Measurements from ENCODE around the gene OVCA2. TPM values are rescaled to one million over a fixed set of nuclear protein-coding genes. Genes with fewer than 3 reads are reported as not detected.
A peak's percentile ranks its signal among the peaks of the same experiment; 100 is the strongest.

The OVCA2 gene
- total RNA-seq, 2 donors from 2014 or later: 28.4 to 35.2 TPM

DNA sequence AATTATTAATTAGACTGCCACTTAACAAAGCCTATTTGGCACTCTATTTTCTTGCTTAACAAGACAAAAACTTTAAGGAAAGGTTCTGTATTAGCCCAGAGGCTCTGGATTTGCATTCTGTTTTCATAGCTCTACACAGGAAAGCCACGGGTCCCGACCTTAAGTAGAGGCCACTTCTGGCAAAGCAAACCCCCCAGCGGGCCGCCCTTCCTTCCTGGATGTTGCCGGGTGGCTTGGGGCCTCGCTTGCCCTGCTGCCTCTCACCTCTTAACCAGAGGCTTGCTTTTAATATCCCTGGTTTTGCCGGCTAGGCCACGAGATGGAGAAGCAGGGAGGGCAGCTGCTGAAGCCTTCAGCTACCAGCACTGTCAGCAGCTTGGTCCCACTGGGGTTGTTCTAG lies 21.1 kb upstream of the OVCA2 start:
- H3K36me3 Mint-ChIP-seq (ENCODE audit: low read depth): no peaks in the 10 kb centered on the region
- DNase-seq: no peak
- ATAC-seq: no peak
- H3K27me3 Mint-ChIP-seq: peaks cover 17% of the 10 kb centered on the region
- H3K4me3 Mint-ChIP-seq: no peak overlapping the region
- H3K9me3 ChIP-seq (ENCODE audit: control insufficient read depth, low read length, poor library complexity, severe bottlenecking): no peaks in the 10 kb centered on the region
- no peak overlapping the region for H3K27ac Mint-ChIP-seq
- H3K4me1 Mint-ChIP-seq: peaks cover 18% of the 10 kb centered on the region

DNA sequence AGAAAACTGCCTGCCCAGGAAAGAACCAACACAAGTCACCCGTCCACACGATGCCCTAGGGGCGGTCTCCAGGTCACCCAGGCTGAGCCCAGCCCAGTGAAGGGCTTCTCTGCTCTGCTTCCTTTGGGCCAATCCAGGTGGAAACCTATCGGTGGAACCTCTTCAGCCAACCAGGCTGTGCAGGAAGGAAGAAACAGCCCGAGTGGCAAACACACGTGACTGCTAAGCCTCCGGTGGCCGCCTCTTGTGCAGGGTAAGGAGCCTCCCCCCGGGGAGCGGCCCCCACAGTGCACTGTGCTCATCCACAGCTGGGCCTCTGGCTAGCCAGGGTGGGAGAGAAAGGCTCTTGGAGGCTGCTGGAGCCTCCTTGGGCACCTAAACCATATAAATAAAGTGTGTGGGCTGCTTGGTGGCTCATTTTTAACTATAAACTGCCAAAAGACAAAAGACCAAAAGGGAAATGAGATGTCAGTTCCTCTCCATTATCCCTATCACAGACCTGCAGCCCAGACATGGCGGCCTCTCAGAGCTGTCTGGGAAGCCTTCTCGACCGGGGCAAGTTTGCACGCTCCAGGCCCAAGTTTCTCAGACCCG lies 19.1 kb upstream of the OVCA2 start:
- H3K36me3 Mint-ChIP-seq (ENCODE audit: low read depth): no peaks in the 10 kb centered on the region
- DNase-seq (no peak), ATAC-seq (no peak)
- H3K27me3 Mint-ChIP-seq: peaks cover 22% of the 10 kb centered on the region
- H3K4me1 Mint-ChIP-seq: peaks cover 24% of the 10 kb centered on the region
- peak overlapping the region; percentile 66 for H3K4me3 Mint-ChIP-seq
- no peak overlapping the region for H3K27ac Mint-ChIP-seq
- no peaks in the 10 kb centered on the region for H3K9me3 ChIP-seq (ENCODE audit: control insufficient read depth, low read length, poor library complexity, severe bottlenecking)

DNA sequence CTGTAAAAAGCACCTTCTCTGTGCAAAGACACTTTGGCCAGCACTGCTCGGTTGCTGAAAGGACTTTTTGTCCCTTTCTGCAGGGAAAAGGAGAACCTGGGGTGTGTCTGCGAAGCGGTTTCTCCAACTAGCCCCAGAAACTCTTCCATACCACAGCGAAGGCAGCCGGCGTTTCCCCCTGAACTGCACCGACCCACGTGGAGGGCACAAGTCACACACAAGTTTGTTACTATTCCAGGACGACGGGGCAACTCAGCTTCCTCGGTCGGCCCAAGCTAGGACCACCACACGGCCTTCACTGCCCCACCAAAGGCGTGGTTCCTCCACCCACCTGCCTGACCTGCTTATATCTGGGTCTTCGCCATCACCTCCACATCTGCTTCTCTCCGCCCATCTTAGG lies 18.6 kb upstream of the OVCA2 start:
- peaks cover 18% of the 10 kb centered on the region for H3K27me3 Mint-ChIP-seq
- H3K4me1 Mint-ChIP-seq: peaks cover 22% of the 10 kb centered on the region
- DNase-seq (no peak), ATAC-seq (no peak)
- peak overlapping the region; percentile 77 for H3K4me3 Mint-ChIP-seq
- H3K9me3 ChIP-seq (ENCODE audit: control insufficient read depth, low read length, poor library complexity, severe bottlenecking): no peaks in the 10 kb centered on the region
- H3K27ac Mint-ChIP-seq: no peak overlapping the region
- no peaks in the 10 kb centered on the region for H3K36me3 Mint-ChIP-seq (ENCODE audit: low read depth)

DNA sequence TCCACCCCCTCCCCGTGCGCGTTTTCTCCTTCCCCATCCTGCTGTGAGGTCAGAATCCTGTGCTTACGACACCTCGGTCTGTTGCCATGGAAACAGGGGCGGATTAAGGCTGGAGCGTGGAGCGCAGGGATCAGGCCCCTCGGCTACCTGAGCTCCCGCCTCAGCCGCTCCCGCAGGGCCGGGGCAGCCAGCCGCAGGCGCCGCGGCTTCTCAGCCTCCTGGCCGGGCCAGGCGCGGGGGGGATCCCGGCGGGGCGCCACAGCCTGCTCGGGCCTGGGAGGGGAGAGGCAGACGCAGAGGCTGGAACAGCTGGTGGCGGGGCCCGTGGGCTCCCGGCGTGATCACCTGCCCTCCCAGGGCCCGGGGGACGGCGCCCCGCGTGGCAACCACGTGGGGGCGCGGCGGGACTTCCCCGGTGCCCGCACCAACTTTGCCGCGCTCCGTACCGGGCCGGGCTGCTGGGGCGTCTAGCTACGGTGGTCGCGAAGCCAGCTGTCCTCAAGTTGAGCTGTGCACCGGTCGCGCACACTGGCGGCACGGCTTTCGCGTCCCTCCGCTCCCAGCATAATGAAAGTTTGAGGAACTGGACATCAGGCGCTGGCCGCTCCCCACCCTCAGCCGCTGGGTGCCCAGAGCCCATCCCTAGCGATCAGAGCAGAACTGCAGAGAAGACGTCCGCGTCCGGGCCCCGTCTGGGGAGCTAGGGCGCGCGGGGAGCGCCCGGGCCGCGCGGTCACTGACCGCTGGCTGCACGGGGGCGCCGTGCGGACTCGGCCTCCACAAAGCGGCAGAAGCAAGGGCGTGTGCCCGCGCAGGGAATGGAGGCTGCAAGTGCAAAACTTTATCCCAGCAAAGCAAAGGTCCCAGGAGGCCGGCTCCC lies 17.9 kb upstream of the OVCA2 start:
- Mint-ChIP-seq H3K4me1 (peaks cover 18% of the 10 kb centered on the region), H3K4me3 (peak overlapping the region; percentile 83), H3K27me3 (peaks cover 19% of the 10 kb centered on the region), H3K36me3 (ENCODE audit: low read depth) (no peaks in the 10 kb centered on the region), H3K27ac (no peak overlapping the region)
- peak; percentile 49 for ATAC-seq
- no peaks in the 10 kb centered on the region for H3K9me3 ChIP-seq (ENCODE audit: control insufficient read depth, low read length, poor library complexity, severe bottlenecking)
- DNase-seq: peak; percentile 33 to 42 (median 33)

DNA sequence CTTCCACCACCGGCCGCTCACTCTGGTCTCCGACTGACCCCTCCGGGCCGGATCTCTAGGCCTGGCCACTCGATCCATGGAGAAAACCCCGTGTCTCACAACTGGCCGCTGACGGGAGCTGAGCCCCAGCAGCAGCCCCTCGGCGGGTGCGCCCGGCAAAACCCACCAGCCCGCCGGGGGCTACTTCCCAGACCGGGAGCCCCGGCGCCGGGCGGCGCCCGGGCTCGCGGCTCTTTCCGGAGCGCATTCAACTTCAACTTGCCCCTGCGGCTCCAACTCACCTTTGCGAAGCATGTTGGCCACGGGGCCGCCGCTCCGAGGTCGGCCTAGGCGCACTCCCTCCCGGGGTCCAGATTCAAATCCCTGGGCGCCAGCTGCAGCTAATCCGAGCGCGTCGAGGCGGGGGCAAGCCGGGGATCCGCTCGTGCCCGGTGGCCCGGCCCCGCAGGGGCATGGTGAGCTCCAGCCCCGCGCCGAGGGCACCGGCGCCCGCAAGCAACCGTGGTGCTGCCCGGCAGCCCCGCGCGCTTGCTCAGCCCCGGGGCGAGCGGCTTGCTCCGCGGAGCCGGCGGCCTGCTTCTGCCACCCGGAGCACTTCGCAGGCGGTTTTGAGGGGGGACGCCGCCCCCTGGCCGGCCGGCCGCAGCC lies 17.1 kb upstream of the OVCA2 start:
- no peaks in the 10 kb centered on the region for H3K9me3 ChIP-seq (ENCODE audit: control insufficient read depth, low read length, poor library complexity, severe bottlenecking)
- no peak for DNase-seq
- Mint-ChIP-seq H3K4me3 (peak overlapping the region; percentile 87), H3K27me3 (peaks cover 14% of the 10 kb centered on the region), H3K27ac (no peak overlapping the region), H3K4me1 (peaks cover 12% of the 10 kb centered on the region), H3K36me3 (ENCODE audit: low read depth) (no peaks in the 10 kb centered on the region)
- ATAC-seq: peak; percentile 17

DNA sequence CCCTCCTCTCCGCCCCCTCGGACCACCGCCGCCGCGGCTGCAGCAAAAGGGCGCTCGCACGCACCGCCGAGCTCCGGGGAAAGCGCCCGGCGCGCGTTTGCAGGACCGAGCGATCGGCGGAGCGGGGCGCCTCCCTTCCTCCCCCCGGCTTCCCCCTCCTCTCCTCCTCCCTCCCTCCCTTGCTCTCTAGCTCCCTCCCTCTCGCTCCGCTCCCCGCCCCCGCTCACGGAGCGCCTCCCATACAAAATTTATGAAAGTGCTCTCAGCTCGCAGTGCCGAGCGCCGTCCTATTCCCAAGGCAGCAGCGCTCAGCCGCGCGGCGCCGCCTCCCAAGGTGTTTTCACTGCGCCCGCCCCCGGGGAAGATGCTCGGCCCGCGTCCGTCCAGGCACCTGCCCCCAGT lies 16.6 kb upstream of the OVCA2 start, which contains the start of gene RTN4RL1:
TSS of gene RTN4RL1 (minus strand) at position 115 of the 402 bp plus-strand sequence. CDS start 469 bp downstream, outside the sequence.
- ATAC-seq (peak; percentile 62), DNase-seq (peak; percentile 65 to 74 (median 69))
- Mint-ChIP-seq H3K4me1 (peaks cover 14% of the 10 kb centered on the region), H3K36me3 (ENCODE audit: low read depth) (no peaks in the 10 kb centered on the region), H3K27ac (peak within 1 kb of the TSS; percentile 14), H3K27me3 (peaks cover 14% of the 10 kb centered on the region), H3K4me3 (peak within 1 kb of the TSS; percentile 87)
- no peaks in the 10 kb centered on the region for H3K9me3 ChIP-seq (ENCODE audit: control insufficient read depth, low read length, poor library complexity, severe bottlenecking)

DNA sequence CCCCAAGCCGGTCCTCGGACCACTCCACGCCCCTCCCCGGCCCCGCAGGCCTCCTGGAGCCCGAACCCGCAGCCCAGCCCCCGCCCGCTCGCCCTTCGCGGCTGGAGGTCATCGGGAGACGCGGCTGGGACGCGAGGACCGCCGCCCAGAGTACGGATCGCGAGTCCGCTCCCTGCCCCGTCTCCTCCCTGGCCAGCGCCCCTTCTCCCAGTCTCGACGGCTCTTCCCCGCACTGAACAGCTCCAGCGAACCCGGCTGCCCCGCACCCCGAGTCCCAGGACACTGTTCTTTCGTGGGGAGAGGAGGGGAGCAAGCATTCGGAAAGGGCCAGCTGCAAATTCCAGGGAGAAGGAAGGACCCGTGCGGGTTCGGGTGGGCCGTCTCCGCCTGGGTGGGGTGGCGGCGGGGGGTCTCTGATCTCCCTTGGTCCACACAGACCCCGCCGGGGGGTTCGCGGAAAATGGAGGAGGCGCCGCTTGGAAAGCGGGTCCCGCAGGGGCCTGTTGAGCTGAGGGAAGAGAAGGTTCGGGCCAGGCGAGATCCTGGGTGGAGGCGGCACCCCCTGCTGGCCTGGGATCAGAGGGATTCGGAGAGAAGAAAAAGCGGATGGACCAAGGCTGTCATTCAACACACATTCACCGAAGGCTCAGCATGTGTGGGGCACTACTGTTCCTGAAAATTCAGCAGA lies 16.1 kb upstream of the OVCA2 start:
- Mint-ChIP-seq H3K36me3 (ENCODE audit: low read depth) (no peaks in the 10 kb centered on the region), H3K4me3 (peak overlapping the region; percentile 87), H3K27me3 (peaks cover 14% of the 10 kb centered on the region), H3K4me1 (peaks cover 17% of the 10 kb centered on the region), H3K27ac (peak overlapping the region; percentile 14)
- ATAC-seq: no peak
- H3K9me3 ChIP-seq (ENCODE audit: control insufficient read depth, low read length, poor library complexity, severe bottlenecking): no peaks in the 10 kb centered on the region
- DNase-seq: no peak

DNA sequence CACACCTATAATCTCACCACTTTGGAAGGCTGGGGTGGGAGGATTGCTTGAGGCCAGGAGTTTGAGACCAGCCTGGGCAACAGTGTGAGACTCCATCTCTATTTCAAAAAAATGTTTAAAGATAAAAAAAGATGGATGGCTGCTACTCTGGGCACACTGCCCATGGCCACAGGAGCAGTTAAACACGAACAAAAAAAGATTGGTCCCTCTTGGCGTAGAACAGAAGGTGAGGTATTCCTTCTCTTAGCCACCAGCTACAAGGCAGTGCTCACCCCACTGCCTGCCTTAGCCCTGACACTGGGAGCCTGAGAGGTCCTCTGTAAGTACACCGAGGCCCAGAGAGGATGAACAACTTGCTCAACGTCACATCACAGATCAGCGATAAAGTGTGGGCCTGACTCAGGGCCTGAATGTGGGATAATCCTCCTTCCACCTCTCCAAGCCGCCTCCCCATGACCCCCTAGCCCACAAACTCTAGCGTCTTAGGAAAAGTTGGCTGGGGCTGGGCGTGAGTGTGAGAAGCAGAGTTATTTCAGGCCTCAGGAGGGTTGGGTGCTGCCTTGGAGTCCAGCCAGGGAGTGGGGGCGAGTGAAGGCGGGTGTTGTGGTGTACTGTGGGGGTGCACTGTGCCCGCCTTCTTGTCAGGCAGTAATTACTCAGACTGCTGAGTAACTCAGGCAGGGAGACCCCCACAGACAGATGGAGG lies 14.1 kb upstream of the OVCA2 start:
- Mint-ChIP-seq H3K27me3 (peaks cover 12% of the 10 kb centered on the region), H3K27ac (no peak overlapping the region), H3K4me1 (peaks cover 14% of the 10 kb centered on the region), H3K4me3 (peak overlapping the region; percentile 7), H3K36me3 (ENCODE audit: low read depth) (no peaks in the 10 kb centered on the region)
- DNase-seq: no peak
- no peaks in the 10 kb centered on the region for H3K9me3 ChIP-seq (ENCODE audit: control insufficient read depth, low read length, poor library complexity, severe bottlenecking)
- no peak for ATAC-seq

DNA sequence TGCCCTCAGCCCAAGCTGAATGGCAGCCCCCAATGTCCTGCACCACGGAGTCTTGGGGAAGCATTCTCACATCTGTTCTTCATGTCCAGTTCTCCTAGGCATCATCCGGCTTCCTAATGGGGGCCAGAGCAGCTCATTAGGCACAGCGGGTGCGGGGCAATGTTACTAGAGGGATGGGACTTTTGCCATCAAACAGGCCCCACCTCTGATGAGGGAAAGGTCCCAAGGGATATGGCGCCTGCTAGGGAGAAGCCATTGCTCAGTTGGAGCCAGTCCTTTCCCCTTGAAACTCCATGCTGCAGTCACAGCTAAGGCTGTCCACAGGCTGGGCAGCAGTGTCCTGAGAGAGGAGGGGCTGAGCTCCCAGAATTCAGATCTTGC lies 13.6 kb upstream of the OVCA2 start:
- DNase-seq: no peak
- peaks cover 10% of the 10 kb centered on the region for H3K27me3 Mint-ChIP-seq
- H3K4me1 Mint-ChIP-seq: peaks cover 14% of the 10 kb centered on the region
- no peaks in the 10 kb centered on the region for H3K36me3 Mint-ChIP-seq (ENCODE audit: low read depth)
- no peaks in the 10 kb centered on the region for H3K9me3 ChIP-seq (ENCODE audit: control insufficient read depth, low read length, poor library complexity, severe bottlenecking)
- H3K4me3 Mint-ChIP-seq: no peak overlapping the region
- ATAC-seq: no peak
- no peak overlapping the region for H3K27ac Mint-ChIP-seq

DNA sequence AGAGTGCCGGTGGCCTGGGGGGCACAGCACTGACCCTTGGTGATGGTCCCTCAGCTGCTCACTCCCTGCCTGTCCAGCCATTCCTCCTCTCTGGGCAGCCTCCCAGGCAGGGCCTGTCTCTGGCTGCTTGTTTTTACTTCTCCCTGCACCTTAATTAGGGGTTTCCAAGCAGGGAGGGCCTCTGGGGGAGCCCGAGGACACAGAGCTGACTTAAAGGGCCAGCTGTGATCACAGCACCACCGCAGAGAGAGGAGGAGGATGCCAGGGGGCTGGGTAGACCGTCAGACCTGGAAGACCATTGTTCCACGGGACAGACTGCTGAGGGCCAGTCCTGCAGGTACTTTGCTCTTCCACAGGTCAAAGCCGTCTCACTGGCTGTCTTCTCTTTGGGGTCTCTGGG lies 13.1 kb upstream of the OVCA2 start:
- no peak for ATAC-seq
- Mint-ChIP-seq H3K4me1 (peaks cover 14% of the 10 kb centered on the region), H3K27me3 (peaks cover 10% of the 10 kb centered on the region), H3K36me3 (ENCODE audit: low read depth) (no peaks in the 10 kb centered on the region), H3K27ac (no peak overlapping the region), H3K4me3 (no peak overlapping the region)
- no peaks in the 10 kb centered on the region for H3K9me3 ChIP-seq (ENCODE audit: control insufficient read depth, low read length, poor library complexity, severe bottlenecking)
- no peak for DNase-seq

DNA sequence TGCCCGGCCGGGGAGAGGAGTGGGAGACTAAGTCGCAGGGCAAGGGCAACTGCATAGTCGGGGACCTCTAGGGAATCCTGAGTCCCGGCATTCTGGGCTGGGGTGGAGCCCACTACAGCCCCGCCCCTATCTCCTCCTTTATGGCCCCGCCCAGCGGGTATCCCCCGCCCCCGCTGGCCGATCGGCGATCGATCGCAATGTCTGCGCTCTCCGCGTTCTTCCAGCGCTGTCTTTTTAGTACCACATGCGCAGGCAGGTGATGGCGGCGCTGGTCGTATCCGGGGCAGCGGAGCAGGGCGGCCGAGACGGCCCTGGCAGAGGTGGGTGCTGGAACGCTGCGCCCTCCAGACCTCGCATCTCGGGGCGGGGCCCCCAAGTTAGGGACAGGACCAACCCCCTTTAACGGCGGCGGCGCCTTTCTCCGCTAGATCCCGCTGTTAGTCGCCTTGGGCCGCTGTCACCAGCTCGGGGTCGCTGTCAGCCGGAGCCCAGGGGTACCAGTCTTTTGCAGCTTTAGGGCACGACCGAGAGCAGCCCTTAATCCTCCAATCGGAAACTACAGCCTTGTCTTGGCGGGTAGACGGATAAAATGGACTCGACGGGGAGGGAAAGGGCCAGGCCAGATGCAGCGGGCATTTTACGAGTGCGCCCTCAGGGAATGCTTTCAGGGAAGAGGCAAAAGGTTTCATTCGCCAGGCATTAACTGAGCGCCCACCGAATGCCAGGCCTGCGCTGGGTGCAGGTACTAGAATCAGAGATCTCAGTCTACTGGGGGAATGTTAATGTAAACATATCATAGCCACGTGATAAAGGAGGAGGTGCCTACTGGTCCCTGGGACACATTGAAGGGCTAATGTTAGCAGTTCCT lies 11.7 kb upstream of the OVCA2 start, which contains the start of gene DPH1:
TSS of gene DPH1 (plus strand) at position 243 of the 868 bp plus-strand sequence. CDS start at position 260, 17 bp downstream.
- DNase-seq: peak; percentile 78 to 80 (median 78)
- H3K4me1 Mint-ChIP-seq: peaks cover 14% of the 10 kb centered on the region
- no peaks in the 10 kb centered on the region for H3K36me3 Mint-ChIP-seq (ENCODE audit: low read depth)
- peak; percentile 84 for ATAC-seq
- H3K4me3 Mint-ChIP-seq: peak within 1 kb of the TSS; percentile 94
- peak within 1 kb of the TSS; percentile 91 for H3K27ac Mint-ChIP-seq
- peaks cover 10% of the 10 kb centered on the region for H3K27me3 Mint-ChIP-seq
- H3K9me3 ChIP-seq (ENCODE audit: control insufficient read depth, low read length, poor library complexity, severe bottlenecking): no peaks in the 10 kb centered on the region

DNA sequence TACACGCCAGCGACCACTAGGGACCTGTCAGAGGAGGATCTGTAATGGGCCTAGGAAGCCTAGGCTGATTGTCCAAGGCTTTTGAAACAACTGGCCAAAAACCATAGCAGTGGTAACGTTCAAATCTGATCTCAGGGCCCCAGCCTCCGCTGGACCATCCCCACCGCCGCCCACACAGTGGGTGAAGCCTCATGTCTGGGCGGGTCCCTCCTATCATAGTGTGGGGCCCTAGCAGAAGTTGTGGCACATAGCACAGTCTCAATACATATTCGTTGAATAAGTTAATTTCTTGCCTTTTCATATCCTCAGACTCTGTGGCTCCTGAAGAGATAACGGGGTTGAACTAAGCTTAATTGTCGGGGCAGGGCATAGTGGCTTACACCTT lies 11.1 kb upstream of the OVCA2 start:
- peaks cover 13% of the 10 kb centered on the region for H3K4me1 Mint-ChIP-seq
- no peak for DNase-seq
- peaks cover 10% of the 10 kb centered on the region for H3K27me3 Mint-ChIP-seq
- no peaks in the 10 kb centered on the region for H3K9me3 ChIP-seq (ENCODE audit: control insufficient read depth, low read length, poor library complexity, severe bottlenecking)
- no peaks in the 10 kb centered on the region for H3K36me3 Mint-ChIP-seq (ENCODE audit: low read depth)
- H3K27ac Mint-ChIP-seq: peak overlapping the region; percentile 91
- ATAC-seq: peak; percentile 1
- H3K4me3 Mint-ChIP-seq: peak overlapping the region; percentile 94

Measured in T-helper 17 cell (primary cell).